CD14-positive monocyte (primary cell): ENCODE results near the gene TBX19. TPM values are rescaled to one million over a fixed set of nuclear protein-coding genes. Genes with fewer than 3 reads are reported as not detected.

Source experiments
- DNase-seq, 3 donors: peaks; one replicate each; pipeline ENCODE4 v3.0.0-alpha.2; 2011 to 2022
- H2AFZ ChIP-seq: 2 replicates; pipeline ENCODE4 v1.6.0; 2012; ENCODE audit warnings: mild to moderate bottlenecking, low read depth, low read length, inconsistent platforms; ENCODE audit not compliant: insufficient read depth, poor library complexity, severe bottlenecking
- H3K27ac ChIP-seq, 2 donors: 1 replicate in 1 of 2; 2 replicates in 1 of 2; pipeline ENCODE4 v1.5.1; 2012 to 2013; ENCODE audit warnings: low read length in 2 of 2, control low read depth in 1 of 2, inconsistent platforms in 1 of 2, low read depth in 1 of 2, mild to moderate bottlenecking in 1 of 2
- H3K27me3 ChIP-seq, 2 donors: one replicate each; pipeline versions ENCODE4 v1.6.0 to v1.6.1; 2011 to 2013; ENCODE audit warnings: low read length in 2 of 2; ENCODE audit not compliant: control insufficient read depth in 2 of 2, insufficient read depth in 2 of 2
- H3K36me3 ChIP-seq, 2 donors: replicated peaks in 1 of 2; 1 replicate in 1 of 2; 2 replicates in 1 of 2; pipeline versions ENCODE4 v1.5.1 to v1.6.1; 2012 to 2013; ENCODE audit warnings: low read length in 2 of 2, control low read depth in 1 of 2, inconsistent platforms in 1 of 2, mild to moderate bottlenecking in 1 of 2; ENCODE audit not compliant: insufficient read depth in 2 of 2, control insufficient read depth in 1 of 2
- H3K4me1 ChIP-seq, 2 donors: 1 replicate in 1 of 2; 2 replicates in 1 of 2; pipeline versions ENCODE4 v1.5.1 to v1.6.1; 2012 to 2013; ENCODE audit warnings: low read length in 2 of 2, control low read depth in 1 of 2, inconsistent platforms in 1 of 2, mild to moderate bottlenecking in 1 of 2, moderate library complexity in 1 of 2; ENCODE audit not compliant: insufficient read depth in 2 of 2, control insufficient read depth in 1 of 2
- H3K4me2 ChIP-seq: replicated peaks from 2 replicates; pipeline ENCODE3; 2012; ENCODE audit warnings: low read length, moderate library complexity, mild to moderate bottlenecking; ENCODE audit not compliant: poor library complexity, severe bottlenecking; ENCODE audit errors: extremely low read depth
- H3K4me3 ChIP-seq, 3 experiments: fragments of 200-600 bp in 1 of 3; sonication (generic) in 1 of 3; replicated peaks in 1 of 3; 1 replicate in 2 of 3; 2 replicates in 1 of 3; pipeline ENCODE4 v1.5.1; 2011 to 2013; ENCODE audit warnings: low read length in 3 of 3, mild to moderate bottlenecking in 3 of 3, control low read depth in 2 of 3, low read depth in 2 of 3, inconsistent platforms in 1 of 3, moderate library complexity in 1 of 3
- H3K79me2 ChIP-seq: 2 replicates; pipeline ENCODE4 v1.6.0; 2012; ENCODE audit warnings: mild to moderate bottlenecking, control low read depth, inconsistent platforms, low read length, moderate library complexity; ENCODE audit not compliant: insufficient read depth
- H3K9ac ChIP-seq: 2 replicates; pipeline ENCODE4 v1.6.0; 2017; ENCODE audit warnings: low read length, mild to moderate bottlenecking; ENCODE audit not compliant: insufficient read depth, poor library complexity, severe bottlenecking
- H3K9me3 ChIP-seq, 2 donors: replicated peaks in 1 of 2; 1 replicate in 1 of 2; 2 replicates in 1 of 2; pipeline versions ENCODE4 v1.5.1 to v1.6.1; 2012 to 2013; ENCODE audit warnings: low read length in 2 of 2, control low read depth in 1 of 2; ENCODE audit not compliant: control insufficient read depth in 1 of 2, insufficient read depth in 1 of 2
- H4K20me1 ChIP-seq: 2 replicates; pipeline ENCODE4 v1.6.0; 2012; ENCODE audit warnings: mild to moderate bottlenecking, low read length, control low read depth, moderate library complexity; ENCODE audit not compliant: insufficient read depth
- H3K27ac Mint-ChIP-seq, 7 donors: one replicate each; pipeline ENCODE4 v1.8.0; 2020; ENCODE audit warnings: mild to moderate bottlenecking in 7 of 7, mixed read lengths in 7 of 7, moderate library complexity in 6 of 7, inconsistent platforms in 2 of 7
- H3K27me3 Mint-ChIP-seq, 3 donors: one replicate each; pipeline ENCODE4 v1.8.0; 2021 to 2022; ENCODE audit warnings: low read depth in 3 of 3, mild to moderate bottlenecking in 3 of 3, mixed read lengths in 3 of 3, moderate library complexity in 3 of 3, inconsistent platforms in 1 of 3
- H3K36me3 Mint-ChIP-seq, 2 donors: one replicate each; pipeline ENCODE4 v1.8.0; 2020; ENCODE audit warnings: mixed read lengths in 2 of 2, inconsistent platforms in 1 of 2, mild to moderate bottlenecking in 1 of 2
- H3K4me1 Mint-ChIP-seq: one replicate; pipeline ENCODE4 v1.8.0; 2020; ENCODE audit warnings: mild to moderate bottlenecking, mixed read lengths
- H3K4me3 Mint-ChIP-seq, 2 donors: one replicate each; pipeline ENCODE4 v1.8.0; 2020; ENCODE audit warnings: mild to moderate bottlenecking in 2 of 2, mixed read lengths in 2 of 2, moderate library complexity in 1 of 2
- H3K9me3 Mint-ChIP-seq, 7 donors: one replicate each; pipeline ENCODE4 v1.8.0; 2020 to 2022; ENCODE audit warnings: mixed read lengths in 7 of 7, mild to moderate bottlenecking in 6 of 7, moderate library complexity in 6 of 7, inconsistent platforms in 2 of 7
- WGBS: methylation state at CpG from one replicate; pipeline ENCODE4 v1.1.5; 2013; ENCODE audit warnings: missing lambda C conversion rate; ENCODE audit not compliant: insufficient coverage; 5-methylcytosine and 5-hydroxymethylcytosine counted together
- intact Hi-C, 2 donors: fragments of 100-400 bp; cut with micrococcal nuclease; formaldehyde crosslinking; loops; one replicate each; pipeline versions ENCODE4 v1.15.0 to v1.15.1; 2023
- polyA plus RNA-seq, 3 donors: library from polyadenylated mRNA; depleted of rRNA in 1 of 3; unstranded in 2 of 3; stranded (reverse) in 1 of 3; fragments of 300-500 nt in 2 of 3; fragments of >200 nt in 1 of 3; fragmentation: Illumina TruSeq in 2 of 3; gene quantifications; 1 replicate in 2 of 3; 2 replicates in 1 of 3; pipeline ENCODE4 v1.2.3, GENCODE V29; 2012 to 2021
- TF ChIP-seq, protein P1 (sequence below): fragments of 200-600 bp; IDR thresholded peaks from one replicate; pipeline ENCODE4 v1.8.0; 2022; ENCODE audit warnings: antibody characterized with exemption, mild to moderate bottlenecking

TBX19 gene
- polyA plus RNA-seq, 3 donors = 0.65 to 7.6 (median 1.6) TPM

DNA sequence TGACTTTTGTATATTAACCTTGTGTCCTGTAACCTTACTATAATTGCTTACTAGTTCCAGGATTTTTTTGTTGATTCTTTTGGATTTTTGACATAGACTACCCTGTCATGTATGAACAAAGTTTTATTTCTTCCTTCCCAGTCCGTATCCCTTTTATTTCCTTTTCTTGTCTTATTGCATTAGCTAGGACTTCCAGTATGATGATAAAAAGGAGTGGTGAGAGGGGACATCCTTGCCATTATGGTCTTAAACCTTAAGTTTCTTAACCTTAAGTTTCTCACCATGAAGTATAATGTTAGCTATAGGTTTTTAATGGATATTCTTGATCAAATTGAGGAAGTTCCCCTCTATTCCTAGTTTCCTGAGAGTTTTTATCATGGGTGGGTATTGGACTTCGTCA lies 24.5 kb upstream of the TBX19 start:
- Mint-ChIP-seq H3K27ac (no peak overlapping the region), H3K4me1 (no peaks in the 10 kb centered on the region), H3K36me3 (peaks cover 65 to 86% of the 10 kb centered on the region in 2 donors), H3K9me3 (peaks cover 8 to 26% (median 21%) of the 10 kb centered on the region in 7 donors), H3K4me3 (no peak overlapping the region), H3K27me3 (no peaks in the 10 kb centered on the region)
- intact Hi-C loops = no loop called here
- Histone ChIP-seq H4K20me1 (peaks cover 67% of the 10 kb centered on the region), H3K4me3 (no peak overlapping the region), H3K9me3 (peaks cover 13 to 14% of the 10 kb centered on the region in 2 donors), H3K4me2 (no peak overlapping the region), H3K9ac (no peak overlapping the region), H3K4me1 (no peaks in the 10 kb centered on the region), H3K27me3 (no peaks in the 10 kb centered on the region), H2AFZ (no peak overlapping the region), H3K36me3 (peaks cover 12 to 85% of the 10 kb centered on the region in 2 donors), H3K79me2 (peaks cover 34% of the 10 kb centered on the region), H3K27ac (no peak overlapping the region)
- TF ChIP-seq, protein P1, sequence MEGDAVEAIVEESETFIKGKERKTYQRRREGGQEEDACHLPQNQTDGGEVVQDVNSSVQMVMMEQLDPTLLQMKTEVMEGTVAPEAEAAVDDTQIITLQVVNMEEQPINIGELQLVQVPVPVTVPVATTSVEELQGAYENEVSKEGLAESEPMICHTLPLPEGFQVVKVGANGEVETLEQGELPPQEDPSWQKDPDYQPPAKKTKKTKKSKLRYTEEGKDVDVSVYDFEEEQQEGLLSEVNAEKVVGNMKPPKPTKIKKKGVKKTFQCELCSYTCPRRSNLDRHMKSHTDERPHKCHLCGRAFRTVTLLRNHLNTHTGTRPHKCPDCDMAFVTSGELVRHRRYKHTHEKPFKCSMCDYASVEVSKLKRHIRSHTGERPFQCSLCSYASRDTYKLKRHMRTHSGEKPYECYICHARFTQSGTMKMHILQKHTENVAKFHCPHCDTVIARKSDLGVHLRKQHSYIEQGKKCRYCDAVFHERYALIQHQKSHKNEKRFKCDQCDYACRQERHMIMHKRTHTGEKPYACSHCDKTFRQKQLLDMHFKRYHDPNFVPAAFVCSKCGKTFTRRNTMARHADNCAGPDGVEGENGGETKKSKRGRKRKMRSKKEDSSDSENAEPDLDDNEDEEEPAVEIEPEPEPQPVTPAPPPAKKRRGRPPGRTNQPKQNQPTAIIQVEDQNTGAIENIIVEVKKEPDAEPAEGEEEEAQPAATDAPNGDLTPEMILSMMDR = no peak
- 100% methylated on average over 1 of the region's 2 CpGs for WGBS
- DNase-seq = no peak

DNA sequence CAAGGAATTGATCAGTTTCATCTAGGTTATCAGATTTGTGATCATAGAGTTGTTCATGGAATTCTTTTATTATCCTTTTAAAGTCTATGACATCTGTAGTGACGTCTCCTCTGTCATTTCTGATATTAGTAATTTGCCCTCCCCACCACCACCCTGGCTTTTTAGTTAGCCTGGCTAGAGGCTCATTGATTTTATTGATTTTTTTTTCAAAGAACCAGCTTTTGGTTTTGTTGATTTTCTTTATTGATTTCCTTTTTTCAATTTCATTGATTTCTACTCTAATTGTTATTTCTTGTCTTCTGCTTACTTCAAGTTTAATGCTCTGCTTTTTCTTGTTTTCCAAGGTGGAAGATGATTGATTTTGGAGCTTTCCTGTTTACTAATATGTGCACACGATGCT lies 23.3 kb upstream of the TBX19 start:
- Histone ChIP-seq H2AFZ (no peak overlapping the region), H4K20me1 (peaks cover 68% of the 10 kb centered on the region), H3K79me2 (peaks cover 26% of the 10 kb centered on the region), H3K4me1 (no peaks in the 10 kb centered on the region), H3K27me3 (no peaks in the 10 kb centered on the region), H3K9ac (no peak overlapping the region), H3K36me3 (peaks cover 8 to 87% of the 10 kb centered on the region in 2 donors), H3K9me3 (peaks cover 13 to 14% of the 10 kb centered on the region in 2 donors), H3K27ac (no peak overlapping the region), H3K4me3 (no peak overlapping the region), H3K4me2 (no peak overlapping the region)
- no CpG with 5 or more reads among the region's 2 CpGs for WGBS
- Mint-ChIP-seq H3K9me3 (peaks cover 8 to 26% (median 21%) of the 10 kb centered on the region in 7 donors), H3K4me3 (no peak overlapping the region), H3K36me3 (peaks cover 65 to 89% of the 10 kb centered on the region in 2 donors), H3K27ac (no peak overlapping the region), H3K27me3 (no peaks in the 10 kb centered on the region), H3K4me1 (no peaks in the 10 kb centered on the region)
- TF ChIP-seq, protein P1 = no peak
- DNase-seq = no peak
- intact Hi-C loops = no loop called here
